GM23248 (cell line): Measurements from ENCODE around the gene AFF3.

Experiments used
- EZH2 ChIP-seq: fragments of 200-600 bp; sonication (generic); IDR thresholded peaks from 2 replicates; pipeline ENCODE4 v1.6.1; 2018; ENCODE audit warnings: antibody characterized with exemption, mild to moderate bottlenecking; ENCODE audit not compliant: insufficient read depth, poor library complexity, severe bottlenecking
- EZH2phosphoT487 ChIP-seq: fragments of 200-600 bp; sonication (generic); IDR thresholded peaks from 2 replicates; pipeline ENCODE4 v1.6.1; 2018; ENCODE audit warnings: antibody characterized with exemption, moderate library complexity, mild to moderate bottlenecking, low read depth; ENCODE audit not compliant: insufficient read depth

GRCh38 chr2:99537910-99538485, 604.4 kb downstream of the AFF3 start:
- TF ChIP-seq EZH2, result no peak
- TF ChIP-seq EZH2phosphoT487, result no peak
